A673 (cell line): ENCODE data around the gene ARPC2. TPM values are rescaled to one million over a fixed set of nuclear protein-coding genes. Genes with fewer than 3 reads are reported as not detected.

ENCODE experiments used
- BruUV-seq: library from RNA; stranded (reverse); fragments of 400-500 nt; replicated peaks from 2 replicates; lab custom pipeline; 2021; lab: Mats Ljungman, UMichigan
- CTCF ChIA-PET: fragments of 300-600 bp; sonication (Branson Sonifier 250); formaldehyde crosslinking; loops from one replicate; lab custom pipeline; 2022; ENCODE audit warnings: antibody characterized with exemption; lab: Charles Lee
- POLR2A ChIA-PET: fragments of 300-600 bp; sonication (Branson Sonifier 250); formaldehyde crosslinking; loops from one replicate; lab custom pipeline; 2022; ENCODE audit warnings: antibody characterized with exemption; ENCODE audit not compliant: low non-redundant PET; lab: Charles Lee
- DNase-seq: peaks from one replicate; pipeline ENCODE4 v3.0.0-alpha.2; 2015; ENCODE audit warnings: low spot score
- H3K27ac ChIP-seq: fragments of 200-600 bp; sonication (generic); 2 replicates; pipeline ENCODE4 v1.5.1; 2016; ENCODE audit warnings: mixed run types, low read depth, mild to moderate bottlenecking, mixed read lengths, antibody characterized with exemption, low read length; ENCODE audit not compliant: poor library complexity, severe bottlenecking
- H3K27me3 ChIP-seq: fragments of 200-600 bp; sonication (generic); replicated peaks from 2 replicates; pipeline ENCODE4 v1.6.1; 2017; ENCODE audit warnings: mixed run types, low read depth, mild to moderate bottlenecking, mixed read lengths, antibody characterized with exemption, low read length; ENCODE audit not compliant: insufficient read depth, poor library complexity
- H3K36me3 ChIP-seq: fragments of 200-600 bp; sonication (generic); 2 replicates; pipeline ENCODE4 v1.6.1; 2016; ENCODE audit warnings: mixed run types, mild to moderate bottlenecking, mixed read lengths, antibody characterized with exemption, low read length; ENCODE audit not compliant: insufficient read depth, poor library complexity, severe bottlenecking
- H3K4me1 ChIP-seq: fragments of 200-600 bp; sonication (generic); 2 replicates; pipeline ENCODE4 v1.6.1; 2017; ENCODE audit warnings: mixed run types, mild to moderate bottlenecking, mixed read lengths, antibody characterized with exemption, low read length; ENCODE audit not compliant: insufficient read depth, poor library complexity, severe bottlenecking
- H3K4me3 ChIP-seq: fragments of 200-600 bp; sonication (generic); 2 replicates; pipeline ENCODE4 v1.5.1; 2016; ENCODE audit warnings: low read depth, mixed run types, mild to moderate bottlenecking, mixed read lengths, low read length; ENCODE audit not compliant: poor library complexity, severe bottlenecking
- H3K9me3 ChIP-seq: fragments of 200-600 bp; sonication (generic); 2 replicates; pipeline ENCODE4 v1.6.1; 2016; ENCODE audit warnings: mixed run types, low read depth, mild to moderate bottlenecking, mixed read lengths, antibody characterized with exemption, low read length; ENCODE audit not compliant: poor library complexity, severe bottlenecking
- EZH2 ChIP-seq: fragments of 200-600 bp; sonication (generic); IDR thresholded peaks from 2 replicates; pipeline ENCODE4 v1.6.1; 2017; ENCODE audit warnings: borderline replicate concordance, low read depth, mild to moderate bottlenecking, mixed read lengths, antibody characterized with exemption, low read length; ENCODE audit not compliant: poor library complexity, severe bottlenecking
- intact Hi-C: fragments of 100-400 bp; cut with micrococcal nuclease; formaldehyde crosslinking; loops from one replicate; pipeline ENCODE4 v1.10.0; 2022; ENCODE audit not compliant: unreplicated experiment
- total RNA-seq: library from RNA; stranded (reverse); gene quantifications from 2 replicates; pipeline ENCODE4 v1.2.3, GENCODE V29; 2021
- TF ChIP-seq, protein P1 (sequence below): fragments of 300-800, 200-600 bp; sonication (generic); conservative IDR thresholded peaks from 2 replicates; pipeline ENCODE4 v1.5.1; 2017; ENCODE audit warnings: low read depth, mild to moderate bottlenecking, antibody characterized with exemption, low read length, moderate library complexity, mixed read lengths

Gene ARPC2
- total RNA-seq, 1 experiment from 2014 or later, result 291 TPM

- no TSS peak for BruUV-seq
- H3K4me1 ChIP-seq, result no peaks in the 10 kb centered on the region
- H3K4me3 ChIP-seq, result no peak overlapping the region
- H3K27me3 ChIP-seq, result no peaks in the 10 kb centered on the region
- no peaks in the 10 kb centered on the region for H3K36me3 ChIP-seq
- ChIA-PET CTCF (no interaction called here), POLR2A (no interaction called here)
- TF ChIP-seq EZH2, result no peak
- TF ChIP-seq, protein P1, sequence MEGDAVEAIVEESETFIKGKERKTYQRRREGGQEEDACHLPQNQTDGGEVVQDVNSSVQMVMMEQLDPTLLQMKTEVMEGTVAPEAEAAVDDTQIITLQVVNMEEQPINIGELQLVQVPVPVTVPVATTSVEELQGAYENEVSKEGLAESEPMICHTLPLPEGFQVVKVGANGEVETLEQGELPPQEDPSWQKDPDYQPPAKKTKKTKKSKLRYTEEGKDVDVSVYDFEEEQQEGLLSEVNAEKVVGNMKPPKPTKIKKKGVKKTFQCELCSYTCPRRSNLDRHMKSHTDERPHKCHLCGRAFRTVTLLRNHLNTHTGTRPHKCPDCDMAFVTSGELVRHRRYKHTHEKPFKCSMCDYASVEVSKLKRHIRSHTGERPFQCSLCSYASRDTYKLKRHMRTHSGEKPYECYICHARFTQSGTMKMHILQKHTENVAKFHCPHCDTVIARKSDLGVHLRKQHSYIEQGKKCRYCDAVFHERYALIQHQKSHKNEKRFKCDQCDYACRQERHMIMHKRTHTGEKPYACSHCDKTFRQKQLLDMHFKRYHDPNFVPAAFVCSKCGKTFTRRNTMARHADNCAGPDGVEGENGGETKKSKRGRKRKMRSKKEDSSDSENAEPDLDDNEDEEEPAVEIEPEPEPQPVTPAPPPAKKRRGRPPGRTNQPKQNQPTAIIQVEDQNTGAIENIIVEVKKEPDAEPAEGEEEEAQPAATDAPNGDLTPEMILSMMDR, result no peak
- no peak overlapping the region for H3K27ac ChIP-seq
- intact Hi-C loops, result loop anchor here (1.0 to 5.0 kb wide), 3 partner anchors 70 to 200 kb away; partner anchors contain the start of genes AAMP and PNKD
- no peak for DNase-seq
- no peaks in the 10 kb centered on the region for H3K9me3 ChIP-seq
Observed at GRCh38 chr2:218186876-218187275, 30.1 kb upstream of the ARPC2 start.

DNA sequence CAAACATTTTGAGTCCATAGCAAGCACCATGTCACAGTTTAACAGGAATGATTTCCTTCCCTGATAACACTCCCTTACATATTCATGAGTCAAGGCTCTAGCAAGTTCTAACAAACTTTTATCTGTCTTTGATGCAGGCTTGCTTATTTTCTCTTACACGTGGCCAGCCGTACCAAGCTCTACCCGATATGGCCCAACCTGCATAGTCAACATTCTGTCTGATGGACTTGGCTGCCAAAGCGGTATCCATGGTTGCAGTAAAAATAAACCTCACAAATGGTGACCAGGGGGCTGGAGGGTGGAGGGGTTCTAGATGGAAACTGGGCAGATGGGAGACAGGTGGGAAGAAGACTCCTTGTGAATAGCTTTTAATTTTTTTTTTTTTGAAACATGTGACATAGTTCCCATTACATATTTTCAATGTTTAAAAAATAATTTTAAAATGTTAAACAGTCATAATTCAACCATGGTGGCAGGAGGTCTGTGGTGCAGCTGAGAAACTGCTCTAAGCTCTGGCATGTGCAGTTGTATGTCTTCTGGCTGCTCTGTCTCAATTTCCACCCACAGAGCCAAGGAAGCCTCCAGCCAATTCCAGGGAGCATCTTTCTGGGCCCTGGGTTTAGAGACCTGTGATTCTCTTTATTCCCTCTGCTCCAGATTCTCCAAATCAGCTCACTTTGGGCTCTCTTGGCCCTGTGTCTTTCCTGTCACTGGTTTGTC is 29.5 kb upstream of the ARPC2 start:
- no peak for DNase-seq
- Histone ChIP-seq H3K36me3 (no peaks in the 10 kb centered on the region), H3K27ac (no peak overlapping the region), H3K4me3 (no peak overlapping the region), H3K4me1 (no peaks in the 10 kb centered on the region), H3K27me3 (no peaks in the 10 kb centered on the region), H3K9me3 (no peaks in the 10 kb centered on the region)
- intact Hi-C loops, result loop anchor here (5.0 kb wide), 2 partner anchors 85 to 200 kb away; partner anchors contain the start of genes AAMP and PNKD
- CTCF ChIA-PET, result no interaction called here
- POLR2A ChIA-PET, result no interaction called here
- TF ChIP-seq, protein P1, result no peak
- TF ChIP-seq EZH2, result no peak
- no TSS peak for BruUV-seq

GRCh38 chr2:218188528-218188927 is 28.5 kb upstream of the ARPC2 start:
- Histone ChIP-seq H3K36me3 (no peaks in the 10 kb centered on the region), H3K4me3 (no peak overlapping the region), H3K27me3 (no peaks in the 10 kb centered on the region), H3K27ac (no peak overlapping the region), H3K4me1 (no peaks in the 10 kb centered on the region), H3K9me3 (no peaks in the 10 kb centered on the region)
- TF ChIP-seq EZH2, result no peak
- TF ChIP-seq, protein P1, result no peak
- intact Hi-C loops, result loop anchor here (5.0 kb wide), 2 partner anchors 84 to 199 kb away; partner anchors contain the start of genes AAMP and PNKD
- BruUV-seq, result no TSS peak
- POLR2A ChIA-PET, result no interaction called here
- CTCF ChIA-PET, result interaction anchor here (1.1 kb wide), 1 partner anchor 113 kb away, joined by 4 read pairs; no protein-coding TSS in a partner anchor
- DNase-seq, result no peak
